ENCODE data around the gene EDIL3.

The EDIL3 gene

GRCh38 chr5:83956386-83956785 lies 428.3 kb downstream of the EDIL3 start:
- DNase-seq (ENCODE audit: low spot score), result no peak

GRCh38 chr5:83955916-83956315 lies 428.8 kb downstream of the EDIL3 start:
- DNase-seq (ENCODE audit: low spot score), result peak; percentile 3

GRCh38 chr5:83947763-83948162 lies 436.9 kb downstream of the EDIL3 start:
- DNase-seq (ENCODE audit: low spot score), result no peak

- DNase-seq (ENCODE audit: low spot score), result no peak
These were observed 438.2 kb downstream of the EDIL3 start for GRCh38 chr5:83946516-83946915.

GRCh38 chr5:83942155-83942554 lies 442.5 kb downstream of the EDIL3 start:
- no peak for DNase-seq (ENCODE audit: low spot score)

- DNase-seq (ENCODE audit: low spot score), result no peak
These were observed 446.8 kb downstream of the EDIL3 start for GRCh38 chr5:83937837-83938236.

GRCh38 chr5:83931969-83932368 lies 452.7 kb downstream of the EDIL3 start:
- no peak for DNase-seq (ENCODE audit: low spot score)

- DNase-seq (ENCODE audit: low spot score), result peak; percentile 59
These were observed 457.4 kb downstream of the EDIL3 start for GRCh38 chr5:83927140-83927733.

- DNase-seq (ENCODE audit: low spot score), result peak; percentile 6
These were observed 458.7 kb downstream of the EDIL3 start for GRCh38 chr5:83925955-83926337.

- DNase-seq (ENCODE audit: low spot score), result peak; percentile 77
These were observed 459.2 kb downstream of the EDIL3 start for GRCh38 chr5:83925321-83925954.

- no peak for DNase-seq (ENCODE audit: low spot score)
These were observed 459.8 kb downstream of the EDIL3 start for GRCh38 chr5:83924891-83925290.

GRCh38 chr5:83924171-83924570 lies 460.5 kb downstream of the EDIL3 start:
- no peak for DNase-seq (ENCODE audit: low spot score)

- DNase-seq (ENCODE audit: low spot score), result no peak
These were observed 462.0 kb downstream of the EDIL3 start for GRCh38 chr5:83922699-83923098.

GRCh38 chr5:83921666-83922193 lies 462.9 kb downstream of the EDIL3 start:
- DNase-seq (ENCODE audit: low spot score), result no peak

- DNase-seq (ENCODE audit: low spot score), result no peak
These were observed 465.3 kb downstream of the EDIL3 start for GRCh38 chr5:83919071-83920041.

- DNase-seq (ENCODE audit: low spot score), result no peak
These were observed 467.3 kb downstream of the EDIL3 start for GRCh38 chr5:83917261-83917908.

GRCh38 chr5:83914662-83915418 lies 469.8 kb downstream of the EDIL3 start:
- DNase-seq (ENCODE audit: low spot score), result no peak

GRCh38 chr5:83914199-83914598 lies 470.5 kb downstream of the EDIL3 start:
- no peak for DNase-seq (ENCODE audit: low spot score)

- DNase-seq (ENCODE audit: low spot score), result no peak
These were observed 471.1 kb downstream of the EDIL3 start for GRCh38 chr5:83913593-83913992.

- no peak for DNase-seq (ENCODE audit: low spot score)
These were observed 473.2 kb downstream of the EDIL3 start for GRCh38 chr5:83911367-83911919.

GRCh38 chr5:83900306-83900705 lies 484.4 kb downstream of the EDIL3 start:
- no peak for DNase-seq (ENCODE audit: low spot score)
